IMR-90 (cell line): ENCODE measurements around the gene BMP8A. TPM values are rescaled to one million over a fixed set of nuclear protein-coding genes. Genes with fewer than 3 reads are reported as not detected.

Experiments used
- ATAC-seq: fragments of 200-7000 bp; cut with Tn5 transposase; 2 replicates; pipeline ENCODE4 v1.9.1; 2020; ENCODE audit warnings: low read depth, mild to moderate bottlenecking, moderate library complexity
- Bru-seq: library from RNA; stranded (reverse); fragments of 400-500 nt; gene quantifications from one replicate; lab custom pipeline; 2021; lab: Mats Ljungman, UMichigan
- BruChase-seq, 2 experiments: library from RNA; stranded (reverse); fragments of 400-500 nt; gene quantifications; one replicate each; lab custom pipeline; 2021; lab: Mats Ljungman, UMichigan
- BruUV-seq: library from RNA; stranded (reverse); fragments of 400-500 nt; replicated peaks from 2 replicates; lab custom pipeline; 2021; lab: Mats Ljungman, UMichigan
- CTCF ChIA-PET: fragments of 300-600 bp; formaldehyde crosslinking; extraction: SDS; loops from one replicate; lab custom pipeline; 2021; ENCODE audit warnings: antibody characterized with exemption; lab: Yijun Ruan, JAX
- POLR2A ChIA-PET: fragments of 300-600 bp; sonication (Branson Sonifier 250); formaldehyde crosslinking; loops from one replicate; lab custom pipeline; 2022; ENCODE audit warnings: antibody characterized with exemption; ENCODE audit not compliant: unreplicated experiment; lab: Charles Lee
- DNase-seq: peaks from one replicate; pipeline ENCODE4 v3.0.0; 2013
- H2AFZ ChIP-seq: replicated peaks from 2 replicates; pipeline ENCODE3; 2013; ENCODE audit warnings: low read length, mild to moderate bottlenecking; ENCODE audit not compliant: poor library complexity
- H2AK5ac ChIP-seq: 2 replicates; pipeline ENCODE4 v1.6.1; 2013; ENCODE audit warnings: low read depth, low read length, inconsistent platforms
- H2AK9ac ChIP-seq: replicated peaks from 2 replicates; pipeline ENCODE3; 2013; ENCODE audit warnings: mild to moderate bottlenecking, low read depth, low read length, moderate library complexity; ENCODE audit not compliant: poor library complexity
- H2BK120ac ChIP-seq: 2 replicates; pipeline ENCODE4 v1.6.1; 2013; ENCODE audit warnings: low read depth, low read length, inconsistent platforms
- H2BK15ac ChIP-seq: 3 replicates; pipeline ENCODE4 v1.6.1; 2013; ENCODE audit warnings: low read depth, low read length, inconsistent platforms
- H2BK20ac ChIP-seq: 2 replicates; pipeline ENCODE4 v1.6.1; 2013; ENCODE audit warnings: low read depth, mild to moderate bottlenecking, inconsistent platforms, low read length, moderate library complexity
- H2BK5ac ChIP-seq: 2 replicates; pipeline ENCODE4 v1.6.1; 2013; ENCODE audit warnings: mild to moderate bottlenecking, low read depth, low read length, inconsistent platforms; ENCODE audit not compliant: poor library complexity, severe bottlenecking
- H3K14ac ChIP-seq: replicated peaks from 2 replicates; pipeline ENCODE4 v1.6.1; 2013; ENCODE audit warnings: low read depth, low read length, inconsistent platforms
- H3K18ac ChIP-seq: 2 replicates; pipeline ENCODE4 v1.6.1; 2013; ENCODE audit warnings: low read depth, low read length, control low read depth
- H3K23ac ChIP-seq: 2 replicates; pipeline ENCODE4 v1.6.1; 2013; ENCODE audit warnings: low read depth, low read length, inconsistent platforms
- H3K27ac ChIP-seq: 2 replicates; pipeline ENCODE4 v1.5.1; 2013; ENCODE audit warnings: mild to moderate bottlenecking, control low read depth, low read length; ENCODE audit not compliant: insufficient read depth
- H3K27me3 ChIP-seq: 2 replicates; pipeline ENCODE4 v1.6.1; 2013; ENCODE audit warnings: low read length; ENCODE audit not compliant: control insufficient read depth, insufficient read depth
- H3K36me3 ChIP-seq: 2 replicates; pipeline ENCODE4 v1.6.1; 2013; ENCODE audit warnings: low read length, mixed read lengths; ENCODE audit not compliant: control insufficient read depth, insufficient read depth
- H3K4ac ChIP-seq: 2 replicates; pipeline ENCODE4 v1.6.1; 2013; ENCODE audit warnings: low read depth, low read length, inconsistent platforms
- H3K4me1 ChIP-seq: 2 replicates; pipeline ENCODE4 v1.6.1; 2013; ENCODE audit warnings: low read length, mixed read lengths; ENCODE audit not compliant: control insufficient read depth, insufficient read depth
- H3K4me2 ChIP-seq: 2 replicates; pipeline ENCODE4 v1.6.1; 2013; ENCODE audit warnings: low read depth, mild to moderate bottlenecking, control low read depth, low read length, moderate library complexity
- H3K4me3 ChIP-seq: 2 replicates; pipeline ENCODE4 v1.5.1; 2013; ENCODE audit warnings: low read depth, mild to moderate bottlenecking, control low read depth, low read length, moderate library complexity; ENCODE audit not compliant: insufficient read depth
- H3K56ac ChIP-seq: 2 replicates; pipeline ENCODE4 v1.6.1; 2013; ENCODE audit warnings: low read length, inconsistent platforms; ENCODE audit not compliant: insufficient read depth; ENCODE audit errors: extremely low read depth
- H3K79me1 ChIP-seq, 2 experiments: 2 replicates each; pipeline ENCODE4 v1.6.1; 2013; ENCODE audit warnings: low read length in 2 of 2, inconsistent platforms in 1 of 2, low read depth in 1 of 2
- H3K9ac ChIP-seq: 2 replicates; pipeline ENCODE4 v1.6.1; 2013; ENCODE audit warnings: low read depth, low read length, control low read depth
- H3K9me1 ChIP-seq: 2 replicates; pipeline ENCODE4 v1.6.1; 2013; ENCODE audit warnings: low read length, inconsistent platforms; ENCODE audit not compliant: insufficient read depth
- H3K9me3 ChIP-seq: 2 replicates; pipeline ENCODE4 v1.6.1; 2013; ENCODE audit warnings: low read length; ENCODE audit not compliant: control insufficient read depth, insufficient read depth
- H4K20me1 ChIP-seq: 2 replicates; pipeline ENCODE4 v1.6.1; 2013; ENCODE audit warnings: low read length, inconsistent platforms; ENCODE audit not compliant: insufficient read depth
- H4K5ac ChIP-seq: 2 replicates; pipeline ENCODE4 v1.6.1; 2013; ENCODE audit warnings: mild to moderate bottlenecking, low read depth, low read length, control low read depth
- H4K8ac ChIP-seq, 2 experiments: 2 replicates each; pipeline ENCODE4 v1.6.1; 2013; ENCODE audit warnings: low read depth in 2 of 2, low read length in 2 of 2, control low read depth in 1 of 2, inconsistent platforms in 1 of 2
- H4K91ac ChIP-seq: 2 replicates; pipeline ENCODE4 v1.6.1; 2013; ENCODE audit warnings: low read depth, low read length, inconsistent platforms; ENCODE audit not compliant: insufficient read depth
- CTCF ChIP-seq: conservative IDR thresholded peaks from 2 replicates; pipeline ENCODE4 v1.5.1; 2012; ENCODE audit warnings: mild to moderate bottlenecking, low read depth, low read length, improper control_type of control experiment
- ELK1 ChIP-seq: fragments of 150-350 bp; IDR thresholded peaks from 2 replicates; pipeline ENCODE4 v1.6.1; 2016; ENCODE audit warnings: low read depth, mild to moderate bottlenecking, low read length, moderate library complexity, borderline replicate concordance
- FOS ChIP-seq: fragments of 150-350 bp; IDR thresholded peaks from 2 replicates; pipeline ENCODE4 v1.6.1; 2016; ENCODE audit warnings: low read depth, low read length
- MAFK ChIP-seq: IDR thresholded peaks from 2 replicates; pipeline ENCODE4 v1.6.1; 2012; ENCODE audit warnings: low read depth, low read length, improper control_type of control experiment
- MXI1 ChIP-seq: IDR thresholded peaks from 2 replicates; pipeline ENCODE4 v1.6.1; 2012; ENCODE audit warnings: low read depth, mild to moderate bottlenecking, low read length, moderate library complexity, borderline replicate concordance
- NFE2L2 ChIP-seq: fragments of 150-350 bp; IDR thresholded peaks from 2 replicates; pipeline ENCODE4 v1.6.1; 2016; ENCODE audit warnings: low read depth, mild to moderate bottlenecking, low read length
- RFX5 ChIP-seq: IDR thresholded peaks from 2 replicates; pipeline ENCODE4 v1.8.0; 2012; ENCODE audit warnings: low read depth, mild to moderate bottlenecking, low read length, moderate library complexity
- WGBS, 2 experiments: methylation state at CpG; one replicate each; pipeline versions ENCODE4 v1.1.5 to v1.1.7; 2013; ENCODE audit warnings: missing lambda C conversion rate in 2 of 2; ENCODE audit not compliant: insufficient read length in 1 of 2; ENCODE audit errors: extremely low coverage in 2 of 2; 5-methylcytosine and 5-hydroxymethylcytosine counted together
- dilution Hi-C: fragments of 300-500 bp; cut with HindIII; formaldehyde crosslinking; loops from one replicate; pipeline ENCODE4 v1.14.3; 2018; ENCODE audit warnings: low sequenced_read_pairs; ENCODE audit not compliant: unreplicated experiment
- in situ Hi-C: fragments of 300-500 bp; cut with MboI; formaldehyde crosslinking; loops from 3 replicates; pipeline ENCODE4 v1.14.3; 2019; ENCODE audit warnings: low sequenced_read_pairs, inconsistent platforms, mixed read lengths
- intact Hi-C: fragments of 100-400 bp; cut with micrococcal nuclease; formaldehyde crosslinking; loops from 2 replicates; pipeline ENCODE4 v1.10.0; 2022
- long read RNA-seq: library from polyadenylated mRNA; unstranded; transcript quantifications from one replicate; pipeline ENCODE4 v2.0.0, GENCODE V29; 2021; ENCODE audit not compliant: unreplicated experiment
- polyA plus RNA-seq, 3 experiments: library from polyadenylated mRNA; depleted of rRNA; stranded (reverse); fragments of >200 nt; gene quantifications; 2 replicates each; pipeline ENCODE4 v1.2.3, GENCODE V29; 2012; ENCODE audit warnings: low replicate concordance in 1 of 3
- total RNA-seq: library from RNA; depleted of rRNA; stranded (reverse); fragments of >200 nt; gene quantifications from 2 replicates; pipeline ENCODE4 v1.2.3, GENCODE V29; 2012; rRNA removed
- TF ChIP-seq, protein P1 (sequence below): fragments of 150-350 bp; IDR thresholded peaks from 2 replicates; pipeline ENCODE4 v1.6.1; 2017; ENCODE audit warnings: mild to moderate bottlenecking, antibody characterized with exemption, low read length, low read depth

The BMP8A gene, protein sequence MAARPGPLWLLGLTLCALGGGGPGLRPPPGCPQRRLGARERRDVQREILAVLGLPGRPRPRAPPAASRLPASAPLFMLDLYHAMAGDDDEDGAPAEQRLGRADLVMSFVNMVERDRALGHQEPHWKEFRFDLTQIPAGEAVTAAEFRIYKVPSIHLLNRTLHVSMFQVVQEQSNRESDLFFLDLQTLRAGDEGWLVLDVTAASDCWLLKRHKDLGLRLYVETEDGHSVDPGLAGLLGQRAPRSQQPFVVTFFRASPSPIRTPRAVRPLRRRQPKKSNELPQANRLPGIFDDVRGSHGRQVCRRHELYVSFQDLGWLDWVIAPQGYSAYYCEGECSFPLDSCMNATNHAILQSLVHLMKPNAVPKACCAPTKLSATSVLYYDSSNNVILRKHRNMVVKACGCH
- total RNA-seq (not detected in 2 replicates), polyA plus RNA-seq (2012; rRNA removed) (not detected in 2 replicates), Bru-seq, nascent RNA (percentile 36 among the genes with signal in this experiment), BruChase-seq, experiment 1, labeled RNA remaining after a 6-hour chase (percentile 28 among the genes with signal in this experiment), BruChase-seq, experiment 2, labeled RNA remaining after a 2-hour chase (percentile 33 among the genes with signal in this experiment)
- 0.05 TPM in 1 of 2 replicates, not detected in the other for polyA plus RNA-seq (2012; cell fraction: cytosol; rRNA removed)
- not detected in 2 replicates for polyA plus RNA-seq (2012; cell fraction: nucleus; rRNA removed; ENCODE audit: low replicate concordance)
- long read RNA-seq = 0 reads

DNA sequence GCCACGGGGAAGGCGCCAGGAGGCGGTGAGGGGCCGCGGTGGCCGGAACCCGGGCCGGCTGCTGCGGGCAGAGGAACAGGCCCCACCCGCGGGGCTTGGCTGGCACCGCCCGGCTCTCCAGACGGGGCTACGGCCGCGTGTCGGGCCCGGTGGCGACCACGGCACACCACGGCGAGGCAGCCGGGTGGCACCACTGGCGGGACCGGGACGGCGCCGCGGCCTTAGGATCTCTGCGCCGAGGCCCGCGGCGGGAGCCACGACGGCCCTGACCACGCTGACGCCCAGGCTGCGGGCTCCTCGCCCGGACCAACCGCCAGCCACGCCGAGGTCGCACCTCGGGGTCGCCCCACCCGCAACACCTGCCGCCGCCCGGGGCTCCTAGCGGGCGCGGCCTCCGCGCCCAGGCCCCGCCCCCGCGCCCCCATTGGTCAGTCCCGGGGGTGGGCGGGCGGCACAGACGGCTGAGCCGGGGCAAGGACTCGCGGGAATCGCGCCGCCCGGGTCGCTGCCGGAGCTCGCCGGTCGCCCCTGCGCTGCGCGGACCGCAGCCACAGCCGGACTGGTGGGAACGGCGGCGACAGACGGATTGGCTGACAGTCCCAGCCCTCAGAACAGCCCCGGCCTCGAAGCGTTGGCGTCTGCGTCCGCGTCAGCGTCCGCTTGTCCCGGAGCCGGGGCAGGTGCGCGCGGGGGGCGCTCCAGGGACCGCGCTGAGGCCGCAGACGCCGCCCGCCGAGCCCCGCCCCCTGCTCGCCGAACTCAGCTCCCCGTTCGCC is at the start of gene BMP8A:
BMP8A (plus strand) TSS at position 491 of the 776 bp plus-strand sequence. CDS start 356 bp downstream, outside the sequence.
- Histone ChIP-seq H3K4me1 (peaks cover 3% of the 10 kb centered on the region; the same call in 1 of the 2 replicates), H4K91ac (no peak within 1 kb of the TSS), H3K4me3 (peak within 1 kb of the TSS; percentile 55), H3K4me2 (peak within 1 kb of the TSS; percentile 85), H3K36me3 (peaks cover 11% of the 10 kb centered on the region), H3K18ac (no peak within 1 kb of the TSS), H3K27me3 (peaks cover 28% of the 10 kb centered on the region), H2BK120ac (no peak within 1 kb of the TSS), H3K9me1 (no peaks in the 10 kb centered on the region), H2BK15ac (no peak within 1 kb of the TSS), H3K9me3 (no peaks in the 10 kb centered on the region), H2AFZ (peak within 1 kb of the TSS; percentile 91), H4K8ac (no peak within 1 kb of the TSS), H2AK5ac (no peak within 1 kb of the TSS), H2AK9ac (peak within 1 kb of the TSS; percentile 42), H3K9ac (no peak within 1 kb of the TSS), H2BK20ac (no peak within 1 kb of the TSS), H4K5ac (no peak within 1 kb of the TSS), H3K27ac (no peak within 1 kb of the TSS), H2BK5ac (no peak within 1 kb of the TSS), H3K14ac (no peak within 1 kb of the TSS), H3K4ac (no peak within 1 kb of the TSS), H3K23ac (no peak within 1 kb of the TSS), H4K20me1 (peaks cover 16% of the 10 kb centered on the region; the same call in 1 of the 2 replicates), H3K56ac (no peak within 1 kb of the TSS), H3K79me1 (0 out of 4 replicates have a peak, but pooled peaks cover 0 to 2% of the 10 kb centered on the region in 2 experiments)
- in situ Hi-C loops (loop anchor here (5.0 kb wide), 1 partner anchor 296 kb away; the partner anchor contains the start of gene BMP8B), dilution Hi-C loops (no loop called here), intact Hi-C loops (no loop called here)
- CTCF ChIA-PET = no interaction called here
- POLR2A ChIA-PET = no interaction called here
- ATAC-seq (peak; percentile 78), DNase-seq (no peak)
- TF ChIP-seq MAFK = no peak
- no peak for TF ChIP-seq NFE2L2
- TF ChIP-seq RFX5 = no peak
- no peak for TF ChIP-seq CTCF
- TF ChIP-seq MXI1 = no peak
- TF ChIP-seq, protein P1, sequence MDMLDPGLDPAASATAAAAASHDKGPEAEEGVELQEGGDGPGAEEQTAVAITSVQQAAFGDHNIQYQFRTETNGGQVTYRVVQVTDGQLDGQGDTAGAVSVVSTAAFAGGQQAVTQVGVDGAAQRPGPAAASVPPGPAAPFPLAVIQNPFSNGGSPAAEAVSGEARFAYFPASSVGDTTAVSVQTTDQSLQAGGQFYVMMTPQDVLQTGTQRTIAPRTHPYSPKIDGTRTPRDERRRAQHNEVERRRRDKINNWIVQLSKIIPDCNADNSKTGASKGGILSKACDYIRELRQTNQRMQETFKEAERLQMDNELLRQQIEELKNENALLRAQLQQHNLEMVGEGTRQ = no peak
- TF ChIP-seq ELK1 = no peak
- no peak for TF ChIP-seq FOS
- BruUV-seq = no TSS peak
- 3% methylated on average over 50 of the region's 112 CpGs; no CpG with 5 or more reads in 1 of the 2 experiments for WGBS, 2 experiments
